HG02840 (cell line): ENCODE measurements around the gene CHRNA7.

Experiments used
- ATAC-seq: cut with Tn5 transposase; IDR thresholded peaks from one replicate; pipeline ENCODE4 v1.9.1; 2021; ENCODE audit warnings: mild to moderate bottlenecking, moderate library complexity, moderate number of reproducible peaks; ENCODE audit not compliant: unreplicated experiment, low FRiP score

Gene CHRNA7

DNA sequence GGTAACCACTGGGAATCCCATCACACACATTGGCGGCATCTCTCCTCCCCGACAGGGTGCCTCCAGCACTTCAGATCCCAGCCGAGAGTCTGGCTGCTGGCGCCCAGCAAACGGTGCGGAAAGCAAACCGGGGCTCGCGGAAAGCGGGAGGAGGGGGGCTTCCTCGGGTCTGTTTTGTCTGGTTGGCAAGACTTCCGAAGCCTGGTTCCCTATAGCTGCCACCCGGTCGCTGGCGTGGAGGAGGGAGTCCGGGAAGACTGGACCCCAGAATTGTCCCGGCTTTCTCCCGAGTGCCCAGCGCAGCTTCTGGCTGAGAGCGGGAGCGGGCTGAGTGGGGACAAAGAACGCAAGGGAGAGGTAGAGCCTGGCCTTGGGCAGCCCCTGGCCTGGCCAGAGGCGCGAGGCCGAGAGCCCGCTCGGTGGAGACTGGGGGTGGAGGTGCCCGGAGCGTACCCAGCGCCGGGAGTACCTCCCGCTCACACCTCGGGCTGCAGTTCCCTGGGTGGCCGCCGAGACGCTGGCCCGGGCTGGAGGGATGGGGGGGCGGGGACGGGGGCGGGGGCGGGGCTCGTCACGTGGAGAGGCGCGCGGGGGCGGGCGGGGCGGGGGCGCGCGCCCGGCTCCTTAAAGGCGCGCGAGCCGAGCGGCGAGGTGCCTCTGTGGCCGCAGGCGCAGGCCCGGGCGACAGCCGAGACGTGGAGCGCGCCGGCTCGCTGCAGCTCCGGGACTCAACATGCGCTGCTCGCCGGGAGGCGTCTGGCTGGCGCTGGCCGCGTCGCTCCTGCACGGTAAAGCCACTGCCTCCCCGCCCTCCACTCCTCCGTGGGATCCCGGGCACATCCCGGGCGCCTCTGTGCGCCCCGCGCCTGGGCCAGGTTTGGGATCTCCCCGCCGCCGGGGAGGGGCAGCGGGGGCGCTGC lies at the start of gene CHRNA7:
Gene CHRNA7 (plus strand): TSS at position 654 of the 920 bp plus-strand sequence. CDS start 80 bp downstream, at position 734.
- no peak for ATAC-seq

DNA sequence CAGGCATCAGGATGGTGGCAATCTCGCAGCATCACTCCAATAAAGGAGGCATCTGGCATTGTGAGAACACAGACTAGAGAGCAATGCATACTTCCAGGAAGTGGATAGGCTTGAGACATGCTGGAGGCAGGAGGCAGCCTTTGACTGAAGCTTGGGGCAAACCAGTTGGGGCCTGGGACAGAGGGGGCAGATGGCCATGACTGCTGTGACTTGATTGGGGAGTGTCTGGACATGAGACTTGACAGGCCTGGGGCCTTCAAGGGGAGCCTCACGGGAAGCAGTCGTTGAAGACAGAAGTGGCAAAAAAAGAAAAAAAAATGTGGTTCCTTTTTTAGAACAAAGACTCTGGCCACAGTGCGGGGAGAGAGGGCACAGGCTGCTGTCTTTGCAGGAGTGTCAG lies 44.7 kb upstream of the CHRNA7 start:
- ATAC-seq = no peak

DNA sequence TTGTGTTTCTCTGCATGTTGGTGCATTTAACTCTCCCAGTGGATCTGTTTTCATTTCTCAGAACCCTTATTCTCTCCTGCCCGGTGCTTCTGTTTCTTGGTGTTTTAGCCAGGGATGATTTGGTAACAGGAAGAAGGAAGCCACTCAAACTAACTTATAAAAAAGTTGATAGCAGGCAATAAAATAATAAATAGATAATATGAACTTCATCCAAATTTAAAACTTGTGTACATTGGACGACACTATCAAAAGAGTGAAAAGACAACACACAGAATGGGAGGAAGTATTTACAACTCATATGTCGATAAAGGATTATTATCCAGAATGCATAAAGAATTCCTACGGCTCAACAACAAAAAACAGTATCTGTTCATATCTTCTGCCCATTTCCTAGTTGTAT lies 37.3 kb upstream of the CHRNA7 start:
- ATAC-seq = no peak

DNA sequence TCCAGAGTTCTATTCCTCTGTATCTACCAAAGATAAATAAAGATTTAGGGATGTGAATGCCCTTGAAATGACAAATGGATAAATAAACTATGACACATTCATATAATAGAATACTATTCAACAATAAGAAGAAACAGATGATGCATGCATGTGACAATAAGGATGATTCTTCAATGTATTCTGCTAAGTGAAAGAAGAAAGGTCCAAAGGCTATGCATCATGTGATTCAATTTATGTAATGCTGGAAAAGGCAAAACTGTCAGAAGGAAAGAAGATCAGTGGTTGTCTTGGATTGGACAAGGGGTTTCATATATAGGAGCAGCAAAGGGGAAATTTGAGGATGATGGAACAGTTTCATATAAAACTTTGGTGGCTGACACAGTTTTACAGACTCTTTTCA lies 32.6 kb upstream of the CHRNA7 start:
- ATAC-seq = no peak

DNA sequence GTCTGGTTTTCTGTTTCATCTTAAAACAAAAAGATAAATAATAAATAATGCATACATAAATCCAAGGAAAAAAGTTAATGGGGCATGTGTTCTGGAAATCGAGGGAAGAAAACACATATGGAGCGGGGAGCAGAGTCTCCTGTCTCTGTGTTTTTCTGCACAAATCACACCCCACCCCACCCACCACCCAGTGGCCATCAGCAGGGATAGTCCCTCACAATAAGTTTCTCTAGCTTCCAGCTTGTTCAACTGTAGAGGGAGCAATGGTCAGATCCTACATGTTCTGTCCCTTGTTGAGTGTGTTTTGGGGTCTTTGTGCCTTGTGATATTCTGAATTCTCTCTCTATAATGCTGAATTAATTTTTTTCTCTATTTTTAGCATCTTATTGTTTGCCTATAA lies 26.8 kb upstream of the CHRNA7 start:
- no peak for ATAC-seq

DNA sequence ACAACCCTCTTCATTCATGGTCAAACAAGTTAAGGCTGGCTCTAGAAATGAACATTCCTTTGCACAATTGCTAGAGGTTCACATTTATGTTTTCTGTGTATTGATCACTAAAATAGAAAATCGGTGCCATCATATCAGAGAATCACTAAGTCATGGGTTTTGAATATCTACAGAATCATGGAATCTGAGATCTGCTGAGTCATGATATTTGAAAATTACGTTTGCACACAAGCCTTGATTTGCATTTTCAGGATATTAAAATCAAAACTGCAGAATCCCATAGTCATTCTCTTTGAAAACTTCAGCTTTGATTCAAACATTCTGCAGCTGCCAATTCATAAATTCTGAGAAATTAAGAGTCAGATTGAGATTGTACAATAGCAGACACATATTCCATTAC lies 26.1 kb upstream of the CHRNA7 start:
- no peak for ATAC-seq

DNA sequence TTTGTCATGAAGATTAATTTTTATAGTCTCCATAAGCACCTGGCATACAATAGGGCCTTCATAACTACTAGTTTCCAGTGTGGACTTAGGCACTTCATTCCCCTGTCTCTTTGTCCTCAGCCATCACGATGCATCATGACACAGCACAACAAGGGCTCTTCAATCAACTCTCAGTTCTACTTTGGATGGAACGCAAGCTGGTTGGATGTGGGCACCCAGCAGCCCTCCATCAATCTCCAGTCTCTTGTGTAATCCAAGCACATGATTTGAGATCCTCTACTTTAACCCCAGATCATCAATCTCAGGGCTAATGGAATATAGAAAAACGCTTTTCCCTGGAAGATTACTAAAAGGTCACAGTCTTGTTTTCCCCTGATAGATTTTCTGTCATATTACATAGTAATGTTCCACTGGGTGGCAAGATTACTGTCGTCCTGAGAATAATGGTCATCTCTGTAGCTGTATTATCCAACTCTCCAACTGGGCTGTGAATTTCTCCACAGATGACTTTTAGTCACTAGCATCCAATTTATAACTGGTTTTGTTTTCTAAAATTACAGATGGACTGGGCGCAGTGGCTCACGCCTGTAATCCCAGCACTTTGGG lies 22.9 kb upstream of the CHRNA7 start:
- no peak for ATAC-seq

DNA sequence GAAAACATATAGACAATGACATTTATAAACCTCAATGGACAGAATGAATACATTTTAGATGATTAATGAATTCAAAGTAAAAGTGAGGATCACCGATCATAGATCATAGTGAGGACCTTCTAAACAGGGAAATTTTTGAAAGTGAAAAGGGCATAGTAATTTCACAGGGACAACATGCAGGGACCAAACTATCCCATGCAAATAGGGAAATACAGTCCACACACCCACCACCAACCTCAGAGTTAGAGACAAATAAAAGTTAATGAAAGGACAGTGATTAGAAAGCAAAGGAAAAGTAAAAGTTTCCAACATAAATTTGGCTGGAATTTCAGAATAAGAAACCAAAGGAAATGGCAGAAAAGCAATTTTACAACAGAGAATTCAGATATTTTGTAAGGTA lies 15.4 kb upstream of the CHRNA7 start:
- ATAC-seq = no peak

DNA sequence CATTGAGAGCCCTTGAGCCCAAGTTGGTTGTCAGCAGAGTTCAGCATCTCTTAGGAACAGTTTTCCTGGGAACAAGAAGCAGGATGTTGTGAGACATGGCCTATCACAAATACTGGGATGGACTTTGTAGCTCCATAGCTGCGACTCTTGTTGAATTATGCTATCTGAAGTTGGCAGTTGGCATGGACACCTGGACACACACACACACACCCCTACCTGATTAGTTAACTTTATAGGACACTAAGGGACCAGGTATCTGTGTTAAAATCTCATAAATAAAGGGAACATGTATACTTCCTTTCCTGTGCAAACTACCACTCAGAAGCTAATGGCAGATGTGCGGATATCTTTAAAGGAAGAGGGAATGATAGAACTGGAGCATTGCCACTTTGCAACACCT lies 10.2 kb upstream of the CHRNA7 start:
- ATAC-seq = no peak

DNA sequence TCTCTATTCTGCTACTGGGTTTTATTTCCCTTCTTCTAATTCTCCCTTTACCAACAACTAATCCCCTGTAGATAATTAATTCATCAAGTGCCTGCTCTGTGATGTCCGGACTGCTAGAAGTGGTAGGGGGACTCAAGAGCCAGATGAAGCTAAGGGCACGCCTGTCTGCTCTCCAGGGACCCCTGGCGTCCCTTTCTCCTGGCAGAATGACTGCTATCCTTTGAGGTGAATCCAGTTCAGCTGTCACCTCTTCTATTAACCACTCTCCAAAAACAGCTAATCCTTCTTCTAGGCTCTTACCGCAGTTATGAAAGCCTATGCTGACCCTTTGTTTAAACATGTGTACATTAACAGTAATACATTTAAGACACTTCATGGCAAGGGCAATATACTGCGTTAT lies 1.4 kb upstream of the CHRNA7 start:
- ATAC-seq = no peak

DNA sequence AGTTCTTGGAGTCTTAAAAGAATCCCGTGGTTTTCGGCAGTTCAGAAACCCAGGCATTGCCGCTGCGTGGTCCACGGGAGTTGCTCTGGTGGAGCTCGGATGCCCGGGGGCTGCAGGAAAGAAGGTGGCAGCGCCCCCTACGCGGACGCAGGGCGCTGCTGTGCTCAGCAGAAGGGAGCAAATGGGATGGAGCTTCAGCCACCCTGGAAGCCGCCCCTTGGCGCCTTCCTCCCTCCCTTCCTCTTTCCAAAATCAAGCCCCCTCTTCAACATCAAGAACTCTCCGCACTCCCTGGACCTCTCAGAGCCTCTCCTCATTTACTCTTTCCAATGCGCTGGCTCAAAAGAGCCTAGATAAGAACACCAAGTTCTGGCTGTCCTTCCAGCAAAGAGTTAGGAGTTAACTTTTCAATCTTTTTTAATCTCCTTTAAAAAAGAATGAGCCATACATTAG lies 880 bp upstream of the CHRNA7 start:
- ATAC-seq = no peak

DNA sequence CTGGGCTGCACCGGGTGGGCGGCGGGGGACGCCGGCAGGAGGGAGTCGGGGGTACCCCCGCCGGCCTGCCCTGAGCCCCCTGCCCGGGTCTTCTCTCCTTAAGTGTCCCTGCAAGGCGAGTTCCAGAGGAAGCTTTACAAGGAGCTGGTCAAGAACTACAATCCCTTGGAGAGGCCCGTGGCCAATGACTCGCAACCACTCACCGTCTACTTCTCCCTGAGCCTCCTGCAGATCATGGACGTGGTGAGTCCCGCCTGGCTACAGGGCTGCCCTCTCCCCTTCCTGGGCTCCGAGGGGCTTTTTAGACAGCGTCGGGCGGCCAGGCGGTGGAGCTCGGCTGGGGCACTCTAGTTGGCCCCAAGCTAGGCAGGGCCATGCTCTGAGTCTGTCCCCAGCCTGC lies 480 bp downstream of the CHRNA7 start:
- no peak for ATAC-seq

DNA sequence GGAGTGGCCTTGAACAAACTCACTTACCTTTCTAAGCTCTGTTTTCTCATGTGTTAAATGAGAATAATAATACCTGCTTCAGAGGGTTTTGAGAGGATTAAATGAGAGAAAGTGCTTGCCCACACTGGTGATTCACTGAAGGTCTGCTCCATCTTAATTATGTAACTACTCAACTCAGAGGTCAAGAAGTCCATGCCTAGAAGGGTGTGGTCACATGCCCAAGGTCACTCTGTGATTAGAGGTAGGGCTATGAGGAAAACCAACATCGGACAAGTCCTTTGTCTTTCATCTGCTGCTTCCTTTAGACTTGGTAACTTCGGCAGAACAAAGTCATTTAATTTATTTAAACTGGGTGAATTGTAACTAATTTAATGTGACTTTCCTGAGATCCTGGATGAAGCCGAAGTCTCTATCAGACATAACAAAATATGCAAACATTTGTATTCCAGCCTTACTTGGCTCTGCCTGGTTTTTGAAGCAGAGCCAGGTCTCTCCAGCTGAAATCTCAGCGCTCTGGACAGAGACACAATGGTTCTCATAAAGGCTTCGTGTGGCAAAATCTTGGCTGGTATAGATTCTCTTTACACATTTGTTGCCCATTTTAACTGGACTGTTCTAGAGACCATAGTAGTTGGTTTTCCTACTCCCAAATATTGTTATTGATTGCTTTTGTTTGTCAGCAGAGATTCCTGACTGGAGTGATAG lies 3.0 kb downstream of the CHRNA7 start:
- no peak for ATAC-seq

DNA sequence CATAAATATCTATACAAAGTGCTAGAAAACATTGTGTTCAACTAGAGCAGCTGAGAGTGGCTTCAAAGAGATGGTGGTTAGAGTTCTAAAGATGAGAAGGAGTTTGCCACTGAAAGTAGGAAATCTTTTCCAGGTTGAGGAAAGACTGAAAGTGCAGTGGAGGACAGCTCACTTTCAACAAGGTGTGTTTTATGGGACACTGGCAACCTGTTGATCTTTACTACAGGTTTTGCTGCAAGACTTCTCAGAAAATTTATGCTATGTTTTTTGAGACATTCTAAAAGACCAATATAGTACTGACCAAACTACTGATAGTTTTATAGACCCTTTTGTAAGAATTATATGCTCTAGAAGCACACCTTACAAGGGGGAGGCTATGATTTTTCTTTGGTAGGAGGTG lies 3.8 kb downstream of the CHRNA7 start:
- no peak for ATAC-seq

DNA sequence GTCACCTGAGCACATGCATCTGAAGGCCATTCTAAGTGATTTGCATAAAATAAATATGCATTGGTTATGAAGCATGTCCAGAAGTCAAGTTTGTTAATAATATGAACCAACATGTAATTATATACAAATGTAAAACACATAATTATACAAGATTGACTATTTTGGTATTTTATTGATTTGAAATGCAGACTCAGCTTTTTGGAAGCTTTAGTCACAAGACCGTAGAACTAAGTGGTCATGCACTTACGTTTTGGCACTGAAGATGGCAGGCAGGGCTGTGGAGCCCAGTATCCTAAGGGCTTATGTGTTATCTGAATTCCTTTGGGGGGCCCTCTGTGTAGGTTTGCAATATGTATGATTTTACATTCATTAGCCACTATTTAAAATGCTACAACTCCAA lies 5.0 kb downstream of the CHRNA7 start:
- ATAC-seq = no peak

DNA sequence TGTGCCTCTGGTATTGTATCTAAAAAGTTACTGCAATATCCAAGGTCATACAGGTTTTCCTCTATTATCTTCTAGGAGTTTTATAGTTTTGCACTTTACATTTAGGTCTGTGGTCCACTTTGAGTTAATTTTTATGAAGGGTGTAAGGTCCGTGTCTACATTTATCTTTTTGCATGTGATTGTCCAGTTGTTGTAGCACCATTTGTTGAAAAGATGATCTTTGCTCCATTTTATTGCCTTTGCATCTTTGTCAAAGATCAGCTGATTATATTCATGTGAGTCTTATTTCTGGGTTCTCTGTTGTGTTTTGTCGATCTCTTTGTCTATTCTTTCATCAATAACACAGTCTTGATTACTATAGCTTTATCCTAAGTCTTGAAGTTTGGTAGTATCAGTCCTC lies 6.7 kb downstream of the CHRNA7 start:
- ATAC-seq = no peak

DNA sequence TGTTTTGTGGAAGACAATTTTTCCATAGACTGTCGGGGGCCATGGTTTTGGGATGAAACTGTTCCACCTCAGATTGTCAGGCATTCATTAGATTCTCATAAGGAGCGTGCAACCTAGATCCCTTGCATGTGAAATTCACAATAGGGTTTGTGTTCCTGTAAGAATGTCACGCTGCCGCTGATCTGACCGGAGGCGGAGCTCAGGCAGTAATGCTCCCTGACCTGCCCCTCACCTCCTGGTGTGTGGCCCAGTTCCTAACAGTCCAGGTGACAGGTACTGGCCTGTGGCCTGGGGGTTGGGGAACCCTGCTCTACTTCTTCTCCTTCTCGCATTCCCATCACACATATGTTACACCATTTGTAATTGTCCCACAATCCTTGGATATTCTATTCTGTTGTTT lies 11.0 kb downstream of the CHRNA7 start:
- no peak for ATAC-seq

DNA sequence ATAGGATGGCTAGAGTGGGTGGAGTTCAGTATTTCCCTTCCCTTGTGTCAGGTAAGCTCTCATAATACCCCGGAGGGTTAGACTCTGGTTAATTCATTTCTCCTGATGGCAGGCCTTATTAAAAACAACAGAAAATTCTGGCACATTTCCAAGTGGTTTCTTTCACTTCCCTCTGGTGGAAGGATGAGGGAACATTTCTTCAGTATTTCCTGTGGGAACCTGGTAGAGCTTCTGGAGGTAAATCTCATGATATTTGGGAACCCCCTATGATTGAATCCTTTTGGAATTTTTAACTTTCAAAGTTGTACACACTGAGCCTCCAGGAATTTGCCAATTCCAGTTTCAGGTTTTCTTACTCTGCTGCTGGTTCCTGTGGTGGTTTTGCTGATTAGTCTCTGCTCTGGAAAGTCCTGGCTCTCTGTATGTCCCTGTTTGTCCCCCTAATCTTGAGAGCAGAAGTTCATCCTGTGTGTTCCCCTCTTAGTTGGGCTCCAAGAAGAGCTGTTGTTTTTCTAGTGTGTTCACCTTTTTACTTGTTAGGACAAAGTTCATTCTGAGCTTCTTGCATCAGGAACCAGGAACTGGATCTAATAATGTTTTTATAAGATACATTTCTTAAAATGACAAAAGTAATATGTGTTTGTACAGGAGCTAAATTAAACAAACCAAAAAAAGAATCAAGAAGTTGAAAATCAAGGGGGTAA lies 12.1 kb downstream of the CHRNA7 start:
- no peak for ATAC-seq

DNA sequence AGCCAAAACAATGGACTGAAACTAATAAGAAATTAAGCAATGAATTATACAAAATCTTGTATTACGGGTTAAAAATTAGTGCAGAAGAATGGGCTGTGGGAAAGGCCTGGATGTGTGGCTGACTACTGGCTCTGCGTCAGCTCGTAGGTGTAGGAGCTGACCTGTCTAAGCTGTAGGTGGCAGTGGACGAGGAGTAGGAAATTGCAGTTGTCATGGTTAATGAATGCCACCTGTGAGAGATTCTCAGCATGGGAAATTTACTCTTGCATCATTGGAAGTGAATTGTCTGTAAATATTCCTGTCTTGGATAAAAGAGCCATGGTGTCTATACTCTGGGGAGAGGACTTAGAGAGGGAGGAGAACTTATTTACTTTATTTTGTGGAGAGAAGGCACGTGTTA lies 23.4 kb downstream of the CHRNA7 start:
- ATAC-seq = no peak

DNA sequence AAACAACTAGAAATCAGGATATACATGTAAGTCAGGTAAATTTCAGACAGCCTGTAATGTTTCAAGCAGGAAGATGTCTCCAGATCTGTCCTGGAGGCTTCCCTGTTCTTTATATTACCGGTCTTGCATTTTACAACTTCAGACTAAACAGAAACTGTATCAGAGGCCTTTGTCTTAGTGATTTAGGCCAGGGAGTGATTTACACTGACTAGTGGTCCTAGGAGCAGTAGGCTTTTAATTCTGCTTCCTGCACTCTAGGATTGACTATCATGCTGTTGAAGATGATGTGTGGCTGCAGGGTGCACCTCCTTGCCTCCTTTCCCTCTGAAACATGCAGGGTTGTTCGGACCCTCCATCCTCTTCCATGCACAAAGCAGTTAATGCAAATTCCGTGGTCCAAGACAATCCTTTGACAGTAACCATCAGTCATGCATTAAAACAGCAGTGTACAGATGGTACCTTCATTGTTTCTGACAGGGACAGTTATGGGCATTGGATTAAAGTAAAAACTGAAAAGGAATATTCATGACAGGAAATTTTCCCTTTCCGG lies 27.6 kb downstream of the CHRNA7 start:
- ATAC-seq = no peak
